Mesothelial cell of epicardium (in vitro differentiated cells): ENCODE measurements around the gene PRR15L. TPM values are rescaled to one million over a fixed set of nuclear protein-coding genes. Genes with fewer than 3 reads are reported as not detected.

Source experiments
- DNase-seq, 2 experiments: peaks; one replicate each; pipeline ENCODE4 v3.0.0; 2021; ENCODE audit warnings: low spot score in 2 of 2; ENCODE audit not compliant: unreplicated experiment in 2 of 2
- H3K27ac Mint-ChIP-seq: 2 replicates; pipeline ENCODE4 v1.8.0; 2021; ENCODE audit warnings: mixed read lengths
- H3K27me3 Mint-ChIP-seq: 2 replicates; pipeline ENCODE4 v1.8.0; 2021; ENCODE audit warnings: low read depth, mixed read lengths
- H3K36me3 Mint-ChIP-seq: 2 replicates; pipeline ENCODE4 v1.8.0; 2021; ENCODE audit warnings: mixed read lengths
- H3K4me1 Mint-ChIP-seq: 2 replicates; pipeline ENCODE4 v1.8.0; 2021; ENCODE audit warnings: mixed read lengths
- H3K4me3 Mint-ChIP-seq: 2 replicates; pipeline ENCODE4 v1.8.0; 2021; ENCODE audit warnings: mild to moderate bottlenecking, moderate library complexity, mixed read lengths
- H3K9me3 Mint-ChIP-seq: 2 replicates; pipeline ENCODE4 v1.8.0; 2021; ENCODE audit warnings: mixed read lengths
- total RNA-seq: library from RNA; stranded (reverse); gene quantifications from 3 replicates; pipeline ENCODE4 v1.2.1, GENCODE V29; 2021
- TF ChIP-seq, protein P1 (sequence below): fragments of 200-600 bp; sonication (generic); IDR thresholded peaks from one replicate; pipeline ENCODE4 v1.5.0; 2021; ENCODE audit warnings: antibody characterized with exemption; ENCODE audit not compliant: unreplicated experiment

Gene PRR15L
- total RNA-seq, 1 donor from 2014 or later, result 3.4 TPM

DNA sequence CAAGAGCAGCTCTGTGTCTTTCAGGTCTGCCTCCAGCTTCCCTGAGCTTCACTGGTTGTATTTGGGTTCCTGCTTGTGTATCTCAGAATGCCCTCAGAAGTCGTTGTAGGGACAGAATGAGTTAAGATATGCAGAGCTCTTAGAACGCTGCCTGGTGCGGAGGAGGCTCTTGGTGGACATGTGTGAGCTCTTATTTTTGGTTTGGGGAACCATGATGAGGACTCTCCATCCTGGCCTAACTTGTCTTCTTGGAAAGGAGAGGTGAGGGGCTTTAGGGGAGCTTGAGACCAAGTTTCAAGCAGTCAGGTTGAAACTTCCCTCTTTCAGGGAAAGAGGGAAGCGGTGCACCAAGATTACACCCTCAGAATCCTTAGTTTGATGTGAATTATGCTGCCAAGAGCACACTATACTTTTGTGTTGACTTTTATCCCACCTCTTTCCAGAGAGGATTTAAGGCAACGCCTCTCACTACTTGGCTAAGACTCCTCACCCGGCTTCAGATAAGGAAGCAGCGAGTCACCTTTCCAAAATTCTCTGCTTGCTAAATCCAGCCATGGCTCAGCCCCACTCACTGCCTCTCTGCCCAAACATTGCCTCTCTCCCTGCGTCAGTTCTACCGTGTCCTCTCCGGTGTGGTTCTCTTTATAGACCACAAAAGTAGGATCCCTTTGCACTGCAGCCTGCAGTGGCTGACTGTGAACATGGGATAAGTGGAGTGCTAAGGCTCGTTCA is 26.0 kb upstream of the PRR15L start:
- Mint-ChIP-seq H3K9me3 (no peaks in the 10 kb centered on the region), H3K4me3 (no peak overlapping the region), H3K36me3 (peaks cover 23% of the 10 kb centered on the region), H3K27me3 (no peaks in the 10 kb centered on the region), H3K27ac (no peak overlapping the region), H3K4me1 (peaks cover 24% of the 10 kb centered on the region)
- TF ChIP-seq, protein P1, sequence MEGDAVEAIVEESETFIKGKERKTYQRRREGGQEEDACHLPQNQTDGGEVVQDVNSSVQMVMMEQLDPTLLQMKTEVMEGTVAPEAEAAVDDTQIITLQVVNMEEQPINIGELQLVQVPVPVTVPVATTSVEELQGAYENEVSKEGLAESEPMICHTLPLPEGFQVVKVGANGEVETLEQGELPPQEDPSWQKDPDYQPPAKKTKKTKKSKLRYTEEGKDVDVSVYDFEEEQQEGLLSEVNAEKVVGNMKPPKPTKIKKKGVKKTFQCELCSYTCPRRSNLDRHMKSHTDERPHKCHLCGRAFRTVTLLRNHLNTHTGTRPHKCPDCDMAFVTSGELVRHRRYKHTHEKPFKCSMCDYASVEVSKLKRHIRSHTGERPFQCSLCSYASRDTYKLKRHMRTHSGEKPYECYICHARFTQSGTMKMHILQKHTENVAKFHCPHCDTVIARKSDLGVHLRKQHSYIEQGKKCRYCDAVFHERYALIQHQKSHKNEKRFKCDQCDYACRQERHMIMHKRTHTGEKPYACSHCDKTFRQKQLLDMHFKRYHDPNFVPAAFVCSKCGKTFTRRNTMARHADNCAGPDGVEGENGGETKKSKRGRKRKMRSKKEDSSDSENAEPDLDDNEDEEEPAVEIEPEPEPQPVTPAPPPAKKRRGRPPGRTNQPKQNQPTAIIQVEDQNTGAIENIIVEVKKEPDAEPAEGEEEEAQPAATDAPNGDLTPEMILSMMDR, result no peak
- DNase-seq, result no peak

DNA sequence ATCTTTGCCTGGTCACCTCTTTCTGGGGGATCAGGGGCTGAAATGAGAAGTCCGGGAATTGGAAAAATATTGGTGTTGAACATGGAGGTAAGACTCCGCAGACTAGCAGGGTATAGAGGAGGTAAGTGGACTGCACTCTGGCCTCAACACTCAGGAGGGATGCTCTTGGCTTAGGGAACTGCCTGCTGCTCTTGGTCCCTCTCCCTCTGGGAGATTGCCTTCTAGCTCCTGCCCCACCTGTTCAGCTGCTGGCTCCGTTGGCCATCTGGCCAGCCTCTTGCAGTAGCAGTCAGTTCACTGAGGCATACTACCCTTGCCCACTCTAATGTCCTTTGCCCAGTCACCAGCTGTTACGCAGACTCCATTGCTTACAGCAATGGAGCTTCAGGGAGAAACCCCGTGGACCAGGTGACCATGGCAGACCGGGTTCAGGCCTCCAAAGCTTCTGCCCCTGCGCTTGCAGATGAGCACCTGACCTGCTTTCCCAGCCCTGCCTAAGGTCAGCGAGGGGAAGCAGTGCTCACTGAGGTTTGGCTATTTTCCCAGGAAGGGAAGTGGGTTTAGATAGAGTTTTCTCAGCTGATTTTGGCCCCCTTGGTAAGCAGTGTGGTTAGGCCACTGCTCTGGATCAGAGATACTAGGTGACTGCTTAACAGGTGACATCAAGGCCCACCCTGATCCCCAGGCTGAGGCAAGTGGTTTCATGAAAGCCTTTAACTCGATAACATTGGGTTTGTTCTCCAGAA is 25.1 kb upstream of the PRR15L start:
- H3K36me3 Mint-ChIP-seq, result peaks cover 24% of the 10 kb centered on the region
- H3K9me3 Mint-ChIP-seq, result no peaks in the 10 kb centered on the region
- no peak overlapping the region for H3K4me3 Mint-ChIP-seq
- H3K4me1 Mint-ChIP-seq, result peaks cover 21% of the 10 kb centered on the region
- no peak for DNase-seq
- TF ChIP-seq, protein P1, result no peak
- no peak overlapping the region for H3K27ac Mint-ChIP-seq
- no peaks in the 10 kb centered on the region for H3K27me3 Mint-ChIP-seq

DNA sequence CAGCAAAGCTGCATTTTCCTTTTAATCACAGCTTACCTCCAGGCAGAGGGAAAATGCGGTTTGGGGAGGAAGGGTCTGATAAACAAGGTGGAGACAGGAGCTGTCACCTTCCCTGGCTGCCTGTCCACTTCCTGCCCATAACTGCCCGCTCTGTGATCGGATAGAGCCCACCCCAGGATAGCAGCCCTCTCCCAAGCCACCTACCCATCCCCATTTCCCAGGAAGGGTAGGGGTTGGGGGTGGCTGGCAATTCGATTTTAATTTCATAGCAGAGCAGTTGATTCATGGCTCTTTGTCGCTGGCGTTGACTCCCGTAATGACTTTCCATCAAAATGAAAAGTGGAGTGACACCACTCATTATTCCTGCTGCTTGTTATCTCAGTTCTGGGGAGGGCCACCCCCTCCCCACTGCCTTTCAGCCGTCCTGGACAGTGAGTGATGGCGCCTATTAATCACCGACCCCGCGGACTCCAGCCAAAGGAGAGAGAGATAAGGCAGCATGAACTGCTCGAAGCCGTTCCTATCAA is 24.5 kb upstream of the PRR15L start:
- no peak overlapping the region for H3K27ac Mint-ChIP-seq
- peaks cover 30% of the 10 kb centered on the region for H3K36me3 Mint-ChIP-seq

DNA sequence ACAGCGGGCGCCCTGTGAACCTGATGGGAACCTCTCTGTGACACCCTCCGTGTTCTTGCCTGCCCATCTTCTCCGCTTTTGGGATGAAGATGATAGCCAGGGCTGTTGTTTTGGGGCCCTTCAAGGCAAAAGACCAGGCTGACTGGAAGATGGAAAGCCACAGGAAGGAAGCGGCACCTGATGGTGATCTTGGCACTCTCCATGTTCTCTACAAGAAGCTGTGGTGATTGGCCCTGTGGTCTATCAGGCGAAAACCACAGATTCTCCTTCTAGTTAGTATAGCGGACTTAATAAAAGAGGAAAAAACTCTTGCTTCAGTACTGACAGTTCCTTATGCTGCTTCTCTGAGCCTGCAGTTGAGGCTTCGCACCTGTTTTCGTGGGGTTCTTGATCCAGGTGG is 23.8 kb upstream of the PRR15L start:
- Mint-ChIP-seq H3K27me3 (no peaks in the 10 kb centered on the region), H3K9me3 (no peaks in the 10 kb centered on the region), H3K4me3 (no peak overlapping the region), H3K36me3 (peaks cover 34% of the 10 kb centered on the region), H3K4me1 (peaks cover 13% of the 10 kb centered on the region), H3K27ac (no peak overlapping the region)
- TF ChIP-seq, protein P1, result no peak
- DNase-seq, result no peak

More for the DNA sequence above, 24.5 kb upstream of the PRR15L start:
- Mint-ChIP-seq H3K4me3 (no peak overlapping the region), H3K27me3 (no peaks in the 10 kb centered on the region), H3K4me1 (peaks cover 14% of the 10 kb centered on the region), H3K9me3 (no peaks in the 10 kb centered on the region)
- TF ChIP-seq, protein P1, result no peak
- no peak for DNase-seq

DNA sequence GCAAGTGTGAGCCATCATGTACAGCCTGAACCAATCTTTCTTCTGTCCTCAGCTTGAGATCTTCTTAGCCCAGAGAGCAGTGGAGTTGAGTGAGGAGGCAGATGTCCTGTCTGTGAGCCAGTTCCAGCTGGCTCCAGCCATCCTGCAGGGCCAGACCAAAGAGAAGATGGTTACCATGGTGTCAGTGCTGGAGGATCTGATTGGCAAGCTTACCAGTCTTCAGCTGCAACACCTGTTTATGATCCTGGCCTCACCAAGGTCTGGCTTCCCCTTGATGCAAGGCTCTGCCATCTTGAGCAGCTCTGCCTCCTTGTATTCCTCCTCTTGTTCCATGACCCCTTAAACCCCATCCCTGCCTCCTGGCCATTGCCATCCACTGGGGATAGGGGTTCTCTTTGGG is 22.9 kb upstream of the PRR15L start:
- H3K27ac Mint-ChIP-seq, result no peak overlapping the region
- peaks cover 13% of the 10 kb centered on the region for H3K4me1 Mint-ChIP-seq
- no peaks in the 10 kb centered on the region for H3K9me3 Mint-ChIP-seq
- TF ChIP-seq, protein P1, result no peak
- no peak for DNase-seq
- H3K36me3 Mint-ChIP-seq, result peaks cover 38% of the 10 kb centered on the region
- H3K4me3 Mint-ChIP-seq, result no peak overlapping the region
- no peaks in the 10 kb centered on the region for H3K27me3 Mint-ChIP-seq
